OCI-LY1 (cell line): Measurements from ENCODE around the gene TGM4.

ENCODE experiments used
- H2AFZ ChIP-seq: fragments of 200-600 bp; sonication (generic), shearing (Covaris generic); 2 replicates; pipeline ENCODE4 v1.6.0; 2014; ENCODE audit warnings: antibody characterized with exemption, mild to moderate bottlenecking, low read length
- H3F3A ChIP-seq: fragments of 200-600 bp; sonication (generic), shearing (Covaris generic); 2 replicates; pipeline ENCODE4 v1.6.0; 2014; ENCODE audit warnings: mild to moderate bottlenecking, antibody characterized with exemption, low read length, moderate library complexity; ENCODE audit not compliant: insufficient read depth
- H3K27ac ChIP-seq: fragments of 200-600 bp; sonication (generic); 2 replicates; pipeline ENCODE4 v1.5.1; 2014; ENCODE audit warnings: low read length, mixed run types, mild to moderate bottlenecking, low read depth; ENCODE audit not compliant: poor library complexity, severe bottlenecking
- H3K27me3 ChIP-seq: fragments of 200-600 bp; sonication (generic); 2 replicates; pipeline ENCODE4 v1.6.0; 2014; ENCODE audit warnings: antibody characterized with exemption, mild to moderate bottlenecking, low read length, moderate library complexity; ENCODE audit not compliant: insufficient read depth
- H3K36me3 ChIP-seq: fragments of 200-600 bp; sonication (generic); 2 replicates; pipeline ENCODE4 v1.6.1; 2014; ENCODE audit warnings: mild to moderate bottlenecking, antibody characterized with exemption, low read length, moderate library complexity, mixed read lengths; ENCODE audit not compliant: insufficient read depth
- H3K4me1 ChIP-seq: fragments of 200-600 bp; sonication (generic); 2 replicates; pipeline ENCODE4 v1.5.1; 2014; ENCODE audit warnings: mild to moderate bottlenecking, low read length, moderate library complexity; ENCODE audit not compliant: insufficient read depth, severe bottlenecking
- H3K4me2 ChIP-seq: fragments of 200-600 bp; sonication (generic), shearing (Covaris generic); 2 replicates; pipeline ENCODE4 v1.6.1; 2014; ENCODE audit warnings: low read length
- H3K4me3 ChIP-seq: fragments of 200-600 bp; sonication (generic); 2 replicates; pipeline ENCODE4 v1.5.1; 2014; ENCODE audit warnings: low read length, low read depth, mild to moderate bottlenecking, mixed read lengths; ENCODE audit not compliant: poor library complexity, severe bottlenecking
- H3K79me2 ChIP-seq: fragments of 200-600 bp; shearing (Covaris generic); 2 replicates; pipeline ENCODE4 v1.6.1; 2016; ENCODE audit warnings: mixed run types, low read length, mixed read lengths; ENCODE audit not compliant: insufficient read depth
- H3K9ac ChIP-seq: fragments of 200-600 bp; sonication (generic), shearing (Covaris generic); 2 replicates; pipeline ENCODE4 v1.6.1; 2014; ENCODE audit warnings: mild to moderate bottlenecking, low read length, mixed read lengths
- H3K9me2 ChIP-seq: fragments of 200-600 bp; sonication (generic), shearing (Covaris generic); 2 replicates; pipeline ENCODE4 v1.6.1; 2014; ENCODE audit warnings: low read depth, mild to moderate bottlenecking, low read length, mixed read lengths
- H3K9me3 ChIP-seq: fragments of 200-600 bp; shearing (Covaris generic); 2 replicates; pipeline ENCODE4 v1.6.1; 2014; ENCODE audit warnings: low read length, mixed read lengths
- H4K20me1 ChIP-seq: fragments of 200-600 bp; sonication (generic), shearing (Covaris generic); 2 replicates; pipeline ENCODE4 v1.6.0; 2016; ENCODE audit warnings: mild to moderate bottlenecking, low read length; ENCODE audit not compliant: insufficient read depth
- CTCF ChIP-seq: fragments of 200-600 bp; sonication (generic), shearing (Covaris generic); IDR thresholded peaks from 2 replicates; pipeline ENCODE4 v1.5.1; 2017; ENCODE audit warnings: mild to moderate bottlenecking, antibody characterized with exemption, low read length, moderate library complexity, mixed read lengths
- EZH2 ChIP-seq: fragments of 200-600 bp; sonication (generic), shearing (Covaris generic); IDR thresholded peaks from 2 replicates; pipeline ENCODE4 v1.8.0; 2017; ENCODE audit warnings: borderline replicate concordance, mixed run types, mild to moderate bottlenecking, antibody characterized with exemption, low read length, moderate library complexity, mixed read lengths

TGM4 gene

DNA sequence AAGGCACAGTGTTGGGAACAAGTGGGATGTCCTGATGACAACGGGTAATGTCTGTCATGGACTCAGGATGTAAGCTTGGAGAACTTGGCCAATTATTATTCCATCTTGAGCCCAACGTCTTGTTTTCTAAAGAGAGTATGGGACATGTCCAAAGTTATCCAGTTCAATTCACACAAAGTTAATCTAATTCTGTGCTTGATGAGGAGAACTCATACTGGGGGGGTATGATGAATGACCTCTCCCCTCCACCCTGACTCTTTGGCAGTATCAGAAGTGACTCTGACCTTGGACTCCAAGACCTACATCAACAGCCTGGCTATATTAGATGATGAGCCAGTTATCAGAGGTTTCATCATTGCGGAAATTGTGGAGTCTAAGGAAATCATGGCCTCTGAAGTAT, 36.3 kb downstream of the TGM4 start:
- Histone ChIP-seq H3K9me2 (no peaks in the 10 kb centered on the region), H3K4me3 (no peak overlapping the region), H2AFZ (no peak overlapping the region), H3K4me1 (no peaks in the 10 kb centered on the region), H3K9ac (no peak overlapping the region), H3K4me2 (no peak overlapping the region), H3K79me2 (no peaks in the 10 kb centered on the region), H3K27me3 (no peaks in the 10 kb centered on the region; the same call in 1 of the 2 replicates), H3K9me3 (no peaks in the 10 kb centered on the region; the same call in 1 of the 2 replicates), H3K27ac (no peak overlapping the region), H3F3A (no peaks in the 10 kb centered on the region), H3K36me3 (no peaks in the 10 kb centered on the region), H4K20me1 (no peaks in the 10 kb centered on the region)
- no peak for TF ChIP-seq CTCF
- no peak for TF ChIP-seq EZH2

DNA sequence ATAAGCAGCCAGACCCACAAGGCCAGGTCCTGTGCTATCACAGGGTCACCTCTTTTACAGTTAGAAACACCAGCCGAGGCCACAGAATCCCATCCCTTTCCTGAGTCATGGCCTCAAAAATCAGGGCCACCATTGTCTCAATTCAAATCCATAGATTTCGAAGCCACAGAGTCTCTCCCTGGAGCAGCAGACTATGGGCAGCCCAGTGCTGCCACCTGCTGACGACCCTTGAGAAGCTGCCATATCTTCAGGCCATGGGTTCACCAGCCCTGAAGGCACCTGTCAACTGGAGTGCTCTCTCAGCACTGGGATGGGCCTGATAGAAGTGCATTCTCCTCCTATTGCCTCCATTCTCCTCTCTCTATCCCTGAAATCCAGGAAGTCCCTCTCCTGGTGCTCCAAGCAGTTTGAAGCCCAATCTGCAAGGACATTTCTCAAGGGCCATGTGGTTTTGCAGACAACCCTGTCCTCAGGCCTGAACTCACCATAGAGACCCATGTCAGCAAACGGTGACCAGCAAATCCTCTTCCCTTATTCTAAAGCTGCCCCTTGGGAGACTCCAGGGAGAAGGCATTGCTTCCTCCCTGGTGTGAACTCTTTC, 39.6 kb downstream of the TGM4 start:
- peak; percentile 88 for TF ChIP-seq CTCF
- TF ChIP-seq EZH2, result no peak
- Histone ChIP-seq H3K9me3 (no peaks in the 10 kb centered on the region; the same call in 1 of the 2 replicates), H3F3A (no peaks in the 10 kb centered on the region), H3K4me3 (no peak overlapping the region), H3K4me1 (no peaks in the 10 kb centered on the region), H4K20me1 (no peaks in the 10 kb centered on the region), H3K79me2 (no peaks in the 10 kb centered on the region), H3K4me2 (no peak overlapping the region), H3K27ac (no peak overlapping the region), H3K27me3 (no peaks in the 10 kb centered on the region; the same call in 1 of the 2 replicates), H2AFZ (no peak overlapping the region), H3K36me3 (no peaks in the 10 kb centered on the region), H3K9me2 (no peaks in the 10 kb centered on the region), H3K9ac (no peak overlapping the region)

- Histone ChIP-seq H4K20me1 (no peaks in the 10 kb centered on the region), H3F3A (no peaks in the 10 kb centered on the region), H3K9ac (no peak overlapping the region), H3K36me3 (no peaks in the 10 kb centered on the region), H2AFZ (no peak overlapping the region), H3K4me2 (no peak overlapping the region), H3K27me3 (no peaks in the 10 kb centered on the region), H3K79me2 (no peaks in the 10 kb centered on the region), H3K9me2 (no peaks in the 10 kb centered on the region), H3K4me3 (no peak overlapping the region), H3K27ac (no peak overlapping the region), H3K9me3 (no peaks in the 10 kb centered on the region; the same call in 1 of the 2 replicates), H3K4me1 (no peaks in the 10 kb centered on the region)
- TF ChIP-seq EZH2 (no peak), CTCF (peak; percentile 45)
Observed at GRCh38 chr3:44914936-44915335, 40.5 kb downstream of the TGM4 start.
